GM23338 (cell line): ENCODE results near the gene KYNU. TPM values are rescaled to one million over a fixed set of nuclear protein-coding genes. Genes with fewer than 3 reads are reported as not detected.

Source experiments
- ATAC-seq: fragments of 200-7000 bp; cut with Tn5 transposase; 3 replicates; pipeline ENCODE4 v1.9.1; 2020
- DNase-seq: peaks from one replicate; pipeline ENCODE4 v3.0.0-alpha.2; 2015; ENCODE audit warnings: low spot score
- H2AFZ ChIP-seq: fragments of 200-600 bp; sonication (generic); 2 replicates; pipeline ENCODE4 v1.8.0; 2016; ENCODE audit warnings: antibody characterized with exemption, mild to moderate bottlenecking, moderate library complexity
- H3F3A ChIP-seq: fragments of 200-600 bp; sonication (generic); replicated peaks from 2 replicates; pipeline ENCODE4 v1.8.0; 2017; ENCODE audit warnings: antibody characterized with exemption, mixed run types, low read depth
- H3K27ac ChIP-seq: fragments of 200-600 bp; sonication (generic); 2 replicates; pipeline ENCODE4 v1.6.1; 2016; ENCODE audit warnings: low read depth
- H3K27me3 ChIP-seq: fragments of 200-600 bp; sonication (generic); 2 replicates; pipeline ENCODE4 v1.8.0; 2016; ENCODE audit warnings: mild to moderate bottlenecking, mixed run types, moderate library complexity; ENCODE audit not compliant: insufficient read depth
- H3K36me3 ChIP-seq: fragments of 200-600 bp; sonication (generic); 2 replicates; pipeline ENCODE4 v1.8.0; 2016; ENCODE audit warnings: mild to moderate bottlenecking; ENCODE audit not compliant: insufficient read depth
- H3K4me1 ChIP-seq: fragments of 200-600 bp; sonication (generic); 2 replicates; pipeline ENCODE4 v1.8.0; 2016; ENCODE audit warnings: mild to moderate bottlenecking, moderate library complexity; ENCODE audit not compliant: insufficient read depth
- H3K4me2 ChIP-seq: fragments of 200-600 bp; sonication (generic); 2 replicates; pipeline ENCODE4 v1.7.1; 2017; ENCODE audit warnings: mixed run types
- H3K4me3 ChIP-seq: fragments of 200-600 bp; sonication (generic); 2 replicates; pipeline ENCODE4 v1.6.1; 2016; ENCODE audit warnings: mixed run types
- H3K79me2 ChIP-seq: fragments of 200-600 bp; sonication (generic); replicated peaks from 2 replicates; pipeline ENCODE4 v1.8.0; 2017; ENCODE audit warnings: mild to moderate bottlenecking; ENCODE audit not compliant: insufficient read depth
- H3K9me2 ChIP-seq: fragments of 200-600 bp; sonication (generic); 2 replicates; pipeline ENCODE4 v1.8.0; 2017; ENCODE audit not compliant: insufficient read depth
- H4K20me1 ChIP-seq: fragments of 200-600 bp; sonication (generic); replicated peaks from 2 replicates; pipeline ENCODE4 v1.8.0; 2017; ENCODE audit warnings: mild to moderate bottlenecking; ENCODE audit not compliant: insufficient read depth
- H3K27ac Mint-ChIP-seq: 2 replicates; pipeline ENCODE4 v1.8.0; 2020; ENCODE audit warnings: inconsistent platforms, mild to moderate bottlenecking, moderate library complexity, mixed read lengths
- H3K27me3 Mint-ChIP-seq: 3 replicates; pipeline ENCODE4 v1.8.0; 2022; ENCODE audit warnings: low read depth, mild to moderate bottlenecking, moderate library complexity, mixed read lengths, inconsistent platforms; ENCODE audit not compliant: insufficient read depth, poor library complexity
- H3K36me3 Mint-ChIP-seq: 3 replicates; pipeline ENCODE4 v1.8.0; 2021; ENCODE audit warnings: low read depth, mild to moderate bottlenecking, inconsistent platforms, moderate library complexity, mixed read lengths
- H3K4me1 Mint-ChIP-seq: 3 replicates; pipeline ENCODE4 v1.8.0; 2020; ENCODE audit warnings: mild to moderate bottlenecking, inconsistent platforms, mixed read lengths
- H3K4me3 Mint-ChIP-seq: 3 replicates; pipeline ENCODE4 v1.8.0; 2021; ENCODE audit warnings: moderate library complexity, mild to moderate bottlenecking, inconsistent platforms, mixed read lengths
- H3K9me3 Mint-ChIP-seq: 3 replicates; pipeline ENCODE4 v1.8.0; 2020; ENCODE audit warnings: moderate library complexity, mild to moderate bottlenecking, inconsistent platforms, mixed read lengths
- CREB1 ChIP-seq: fragments of 250-450 bp; sonication (Bioruptor Pico); IDR thresholded peaks from 2 replicates; pipeline ENCODE4 v1.5.0; 2020; ENCODE audit warnings: low read depth, mild to moderate bottlenecking, moderate library complexity
- CTCF ChIP-seq, 2 experiments: fragments of 200-600 bp in 1 of 2; sonication (generic) in 1 of 2; conservative IDR thresholded peaks; 2 replicates each; pipeline versions ENCODE4 v1.5.1 to v1.6.1; 2016 to 2017; ENCODE audit warnings: antibody characterized with exemption in 2 of 2, low read depth in 2 of 2, mild to moderate bottlenecking in 2 of 2, moderate library complexity in 1 of 2
- ETS1 ChIP-seq: IDR thresholded peaks from 2 replicates; pipeline ENCODE4 v1.6.1; 2016; ENCODE audit warnings: antibody characterized with exemption
- EZH2 ChIP-seq: fragments of 200-600 bp; sonication (generic); IDR thresholded peaks from one replicate; pipeline ENCODE4 v1.8.0; 2017; ENCODE audit warnings: antibody characterized with exemption, mild to moderate bottlenecking, low read depth; ENCODE audit not compliant: unreplicated experiment
- EZH2phosphoT487 ChIP-seq: fragments of 200-600 bp; sonication (generic); IDR thresholded peaks from one replicate; pipeline ENCODE4 v1.8.1; 2018; ENCODE audit warnings: antibody characterized with exemption; ENCODE audit not compliant: unreplicated experiment
- JUNB ChIP-seq: IDR thresholded peaks from one replicate; pipeline ENCODE4 v1.6.1; 2016; ENCODE audit warnings: antibody characterized with exemption; ENCODE audit not compliant: unreplicated experiment
- POLR2AphosphoS5 ChIP-seq: IDR thresholded peaks from 2 replicates; pipeline ENCODE4 v1.6.1; 2016; ENCODE audit warnings: antibody characterized with exemption, low read depth
- REST ChIP-seq: IDR thresholded peaks from one replicate; pipeline ENCODE4 v1.6.1; 2018; ENCODE audit warnings: antibody characterized with exemption; ENCODE audit not compliant: unreplicated experiment
- STAT1 ChIP-seq: IDR thresholded peaks from one replicate; pipeline ENCODE4 v1.6.1; 2016; ENCODE audit warnings: antibody characterized with exemption; ENCODE audit not compliant: unreplicated experiment
- ZNF114 ChIP-seq: fragments of 250-450 bp; sonication (Bioruptor Pico); IDR thresholded peaks from 2 replicates; pipeline ENCODE4 v1.5.0; 2020; ENCODE audit warnings: mild to moderate bottlenecking, moderate library complexity
- ZNF331 ChIP-seq: fragments of 250-450 bp; sonication (Bioruptor Pico); IDR thresholded peaks from 2 replicates; pipeline ENCODE4 v1.5.0; 2020; ENCODE audit warnings: low read depth, mild to moderate bottlenecking, moderate library complexity
- ZNF462 ChIP-seq: fragments of 250-450 bp; sonication (Bioruptor Pico); IDR thresholded peaks from 2 replicates; pipeline ENCODE4 v1.5.0; 2020; ENCODE audit warnings: mild to moderate bottlenecking, moderate library complexity
- polyA plus RNA-seq: library from polyadenylated mRNA; unstranded; fragments of >200 nt; fragmentation: Nextera tagmentation; extraction: Ambion mirVana; gene quantifications from 2 replicates; pipeline ENCODE4 v1.2.1, GENCODE V29; 2016
- total RNA-seq: library from RNA; depleted of rRNA; stranded (reverse); fragments of >200 nt; shearing (Covaris generic); gene quantifications from 2 replicates; pipeline ENCODE4 v1.2.3, GENCODE V29; 2014

KYNU gene
- total and polyA plus RNA-seq, 2 experiments from 2014 or later, result 0.03 to 0.21 TPM

- no peaks in the 10 kb centered on the region for H3K36me3 ChIP-seq
- H3K9me3 Mint-ChIP-seq, result no peaks in the 10 kb centered on the region; the same call in 2 of the 3 replicates
These were observed 209.6 kb downstream of the KYNU start for GRCh38 chr2:143087033-143087432.

More at GRCh38 chr2:143087033-143087432, 209.6 kb downstream of the KYNU start:
- Mint-ChIP-seq H3K36me3 (no peaks in the 10 kb centered on the region), H3K27me3 (no peaks in the 10 kb centered on the region), H3K27ac (no peak overlapping the region), H3K4me1 (no peaks in the 10 kb centered on the region), H3K4me3 (no peak overlapping the region)
- no peak overlapping the region for H3K27ac ChIP-seq
- H3K9me2 ChIP-seq, result 0 out of 2 replicates have a peak, but pooled peaks cover 9% of the 10 kb centered on the region
- DNase-seq, result no peak
- no peaks in the 10 kb centered on the region for H3K27me3 ChIP-seq
- no peaks in the 10 kb centered on the region for H4K20me1 ChIP-seq
- H2AFZ ChIP-seq, result no peak overlapping the region
- H3K79me2 ChIP-seq, result no peaks in the 10 kb centered on the region
- TF ChIP-seq CREB1 (CRISPR knock-in tag), result no peak
- TF ChIP-seq STAT1, result no peak
- TF ChIP-seq JUNB, result no peak
- no peak for TF ChIP-seq REST
- TF ChIP-seq ZNF114 (CRISPR knock-in tag), result no peak
- no peak for TF ChIP-seq ETS1
- TF ChIP-seq EZH2, result no peak
- TF ChIP-seq CTCF (conservative IDR thresholded peaks at IDR 0.05; ENCODE audit: low read depth in 2 of 2), result no peak
- no peak for TF ChIP-seq EZH2phosphoT487
- TF ChIP-seq POLR2AphosphoS5, result no peak
- no peak for TF ChIP-seq ZNF331 (CRISPR knock-in tag)
- TF ChIP-seq ZNF462 (CRISPR knock-in tag), result no peak
- H3K4me1 ChIP-seq, result no peaks in the 10 kb centered on the region
- H3F3A ChIP-seq, result no peaks in the 10 kb centered on the region
- ATAC-seq, result no peak
- no peak overlapping the region for H3K4me3 ChIP-seq
- H3K4me2 ChIP-seq, result no peak overlapping the region
